HepG2 (cell line): ENCODE data around the gene MCM3. TPM values are rescaled to one million over a fixed set of nuclear protein-coding genes. Genes with fewer than 3 reads are reported as not detected.

Experiments used
- ATF7 ChIP-seq, 2 experiments: fragments of 450-650 bp in 1 of 2; sonication (generic) in 1 of 2; formaldehyde crosslinking in 1 of 2; IDR thresholded peaks; 2 replicates each; pipeline versions ENCODE4 v1.4.0 to v1.6.1; 2016 to 2020; ENCODE audit warnings: antibody characterized with exemption in 1 of 2, mild to moderate bottlenecking in 1 of 2, missing genetic modification reagents in 1 of 2
- EP300 ChIP-seq, 3 experiments: sonication (generic) in 1 of 3; formaldehyde crosslinking in 1 of 3; IDR thresholded peaks; 2 replicates each; pipeline versions ENCODE4 v1.5.1 to v1.6.1; 2011 to 2020; ENCODE audit warnings: low read depth in 2 of 3, low read length in 2 of 3, borderline replicate concordance in 1 of 3, improper control_type of control experiment in 1 of 3, mild to moderate bottlenecking in 1 of 3, missing genetic modification reagents in 1 of 3, moderate library complexity in 1 of 3
- ETV6 ChIP-seq: sonication (generic); formaldehyde crosslinking; conservative IDR thresholded peaks from 2 replicates; pipeline ENCODE4 v1.4.0; 2020; ENCODE audit warnings: missing genetic modification reagents
- IRF2 ChIP-seq: IDR thresholded peaks from 2 replicates; pipeline ENCODE4 v1.6.1; 2018; ENCODE audit warnings: missing genetic modification reagents, missing compliant biosample characterization
- KLF9 ChIP-seq: IDR thresholded peaks from 2 replicates; pipeline ENCODE4 v1.6.1; 2016; ENCODE audit warnings: low read depth
- NCOA2 ChIP-seq: sonication (generic); formaldehyde crosslinking; IDR thresholded peaks from 2 replicates; pipeline ENCODE4 v1.8.0; 2022; ENCODE audit warnings: inconsistent platforms
- RAD21 ChIP-seq: fragments of 450-650 bp; formaldehyde crosslinking; IDR thresholded peaks from 2 replicates; pipeline ENCODE4 v1.5.0; 2020; ENCODE audit warnings: mild to moderate bottlenecking
- SRF ChIP-seq: IDR thresholded peaks from 2 replicates; pipeline ENCODE4 v1.6.1; 2011; ENCODE audit warnings: mild to moderate bottlenecking, low read depth, low read length, moderate library complexity
- SRSF1 ChIP-seq: fragments of 200-400 bp; formaldehyde crosslinking; optimal IDR thresholded peaks from 2 replicates; pipeline ENCODE3; 2017; ENCODE audit warnings: mild to moderate bottlenecking, low read depth, low read length, moderate library complexity
- TGIF2 ChIP-seq: IDR thresholded peaks from 2 replicates; pipeline ENCODE4 v1.6.1; 2016; ENCODE audit warnings: control low read depth, missing compliant biosample characterization
- THAP11 ChIP-seq: IDR thresholded peaks from 2 replicates; pipeline ENCODE4 v1.6.1; 2016; ENCODE audit warnings: missing biosample characterization, missing genetic modification reagents
- XRCC5 ChIP-seq: fragments of 200-400 bp; formaldehyde crosslinking; optimal IDR thresholded peaks from 2 replicates; pipeline ENCODE3; 2017; ENCODE audit warnings: mild to moderate bottlenecking, low read length
- ZBTB42 ChIP-seq: sonication (generic); formaldehyde crosslinking; IDR thresholded peaks from 2 replicates; pipeline ENCODE4 v1.5.0; 2020; ENCODE audit warnings: mild to moderate bottlenecking, missing genetic modification reagents
- ZBTB8A ChIP-seq: sonication (generic); formaldehyde crosslinking; IDR thresholded peaks from 2 replicates; pipeline ENCODE4 v1.4.0; 2020; ENCODE audit warnings: mild to moderate bottlenecking, low read depth, missing genetic modification reagents, borderline replicate concordance
- ZNF317 ChIP-seq: sonication (generic); formaldehyde crosslinking; IDR thresholded peaks from 2 replicates; pipeline ENCODE4 v1.5.0; 2020; ENCODE audit warnings: mild to moderate bottlenecking, missing genetic modification reagents
- ZNF530 ChIP-seq: sonication (generic); formaldehyde crosslinking; IDR thresholded peaks from 2 replicates; pipeline ENCODE4 v1.5.0; 2020; ENCODE audit warnings: low read depth, mild to moderate bottlenecking, missing genetic modification reagents
- ZNF558 ChIP-seq: sonication (generic); formaldehyde crosslinking; IDR thresholded peaks from 2 replicates; pipeline ENCODE4 v1.9.0; 2022; ENCODE audit warnings: mild to moderate bottlenecking, missing genetic modification reagents, borderline replicate concordance
- ZNF660 ChIP-seq: sonication (generic); formaldehyde crosslinking; IDR thresholded peaks from 2 replicates; pipeline ENCODE4 v1.5.1; 2020; ENCODE audit warnings: mild to moderate bottlenecking, low read depth, missing genetic modification reagents, borderline replicate concordance
- polyA plus RNA-seq, 8 experiments: library from polyadenylated mRNA; depleted of rRNA in 3 of 8; stranded (reverse) in 7 of 8; unstranded in 1 of 8; fragments of >200 nt; fragmentation: Illumina TruSeq in 4 of 8; extraction: Trizol in 4 of 8; gene quantifications; 2 replicates each; pipeline versions ENCODE4 v1.2.1 to v1.2.3, GENCODE V29; 2011 to 2016; ENCODE audit warnings: low read depth in 4 of 8, missing spikeins in 1 of 8, mixed read lengths in 1 of 8; ENCODE audit not compliant: insufficient read depth in 1 of 8
- total RNA-seq, 5 experiments: library from RNA; depleted of rRNA; stranded (reverse); fragments of >200 nt; fragmentation: Illumina TruSeq; extraction: Trizol; gene quantifications; 2 replicates each; pipeline ENCODE4 v1.2.3, GENCODE V29; 2016; ENCODE audit warnings: low read depth in 1 of 5
- TF ChIP-seq, protein P1 (sequence below): sonication (generic); formaldehyde crosslinking; IDR thresholded peaks from 2 replicates; pipeline ENCODE4 v1.4.0; 2020; ENCODE audit warnings: mild to moderate bottlenecking, missing genetic modification reagents
- TF ChIP-seq, protein P2 (sequence below): sonication (generic); formaldehyde crosslinking; IDR thresholded peaks from 2 replicates; pipeline ENCODE4 v1.4.0; 2020; ENCODE audit warnings: mild to moderate bottlenecking, missing genetic modification reagents
- TF ChIP-seq, protein P3 (sequence below): IDR thresholded peaks from 2 replicates; pipeline ENCODE4 v1.6.1; 2016; ENCODE audit warnings: mild to moderate bottlenecking, missing biosample characterization, missing genetic modification reagents
- TF ChIP-seq, protein P4 (sequence below): IDR thresholded peaks from 2 replicates; pipeline ENCODE4 v1.6.1; 2012; ENCODE audit warnings: low read length, improper control_type of control experiment

MCM3 gene
- total and polyA plus RNA-seq, 2 of the 13 experiments (the other 11 are each of a cell fraction or from before 2014, with no cell fraction given) = 164 to 288 TPM

DNA sequence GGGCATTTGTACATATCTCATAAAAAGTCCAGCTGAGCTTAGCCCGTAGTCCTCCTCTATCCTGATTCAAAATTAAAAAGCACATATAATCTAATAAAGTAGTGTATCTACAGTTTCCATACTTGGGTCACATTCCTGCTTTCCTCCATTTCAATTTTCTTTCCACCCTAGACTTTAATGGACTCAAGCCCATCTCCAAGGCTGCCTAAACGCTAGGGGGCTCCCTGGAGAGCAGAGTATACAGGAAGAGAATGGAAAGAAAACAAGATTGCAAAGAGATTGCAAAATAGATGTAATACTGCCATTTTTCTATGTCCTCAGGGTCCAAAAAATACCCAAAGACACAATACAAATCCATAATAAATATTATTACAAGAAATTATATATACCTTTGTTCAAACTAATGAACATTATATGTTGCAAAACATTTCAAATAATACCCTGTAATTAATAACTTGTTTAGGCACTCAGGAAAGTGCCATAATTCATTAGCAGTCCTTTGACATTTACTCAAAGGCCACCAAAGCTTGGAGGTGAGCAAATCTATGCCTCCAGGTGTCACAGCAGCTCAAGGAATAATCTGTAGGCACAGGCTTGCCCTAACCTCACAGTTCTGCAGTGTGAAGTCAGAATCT, 2.4 kb upstream of the MCM3 start (continued):
- TF ChIP-seq NCOA2 (CRISPR knock-in tag) (0 out of 2 replicates have a peak, but pooled peaks have one; percentile 46), IRF2 (CRISPR knock-in tag) (peak; percentile 74; the same call in 1 of the 2 replicates), ZBTB8A (CRISPR knock-in tag) (no peak), ZBTB42 (no peak), THAP11 (CRISPR knock-in tag) (peak; percentile 91), ETV6 (CRISPR knock-in tag) (no peak), XRCC5 (peak; percentile 27), ATF7 (IDR thresholded peaks at IDR 0.05) (no peak), ATF7 (CRISPR knock-in tag; IDR thresholded peaks at IDR 0.05) (no peak), TGIF2 (CRISPR knock-in tag) (0 out of 2 replicates have a peak, but pooled peaks have one; percentile 30), SRF (0 out of 2 replicates have a peak, but pooled peaks have one; percentile 22), ZNF317 (CRISPR knock-in tag) (no peak), EP300 (IDR thresholded peaks at IDR 0.05; ENCODE audit: low read depth in 2 of 2, low read length in 2 of 2) (peak in 1 of 2 experiments; percentile 57; a peak in 1 of 4 replicates), EP300 (CRISPR knock-in tag; IDR thresholded peaks at IDR 0.05; ENCODE audit: borderline replicate concordance) (0 out of 2 replicates have a peak, but pooled peaks have one; percentile 9), ZNF660 (no peak), ZNF530 (CRISPR knock-in tag) (no peak), SRSF1 (no peak), KLF9 (no peak), RAD21 (CRISPR knock-in tag) (peak; percentile 90), ZNF558 (CRISPR knock-in tag) (no peak)
- TF ChIP-seq, protein P1, sequence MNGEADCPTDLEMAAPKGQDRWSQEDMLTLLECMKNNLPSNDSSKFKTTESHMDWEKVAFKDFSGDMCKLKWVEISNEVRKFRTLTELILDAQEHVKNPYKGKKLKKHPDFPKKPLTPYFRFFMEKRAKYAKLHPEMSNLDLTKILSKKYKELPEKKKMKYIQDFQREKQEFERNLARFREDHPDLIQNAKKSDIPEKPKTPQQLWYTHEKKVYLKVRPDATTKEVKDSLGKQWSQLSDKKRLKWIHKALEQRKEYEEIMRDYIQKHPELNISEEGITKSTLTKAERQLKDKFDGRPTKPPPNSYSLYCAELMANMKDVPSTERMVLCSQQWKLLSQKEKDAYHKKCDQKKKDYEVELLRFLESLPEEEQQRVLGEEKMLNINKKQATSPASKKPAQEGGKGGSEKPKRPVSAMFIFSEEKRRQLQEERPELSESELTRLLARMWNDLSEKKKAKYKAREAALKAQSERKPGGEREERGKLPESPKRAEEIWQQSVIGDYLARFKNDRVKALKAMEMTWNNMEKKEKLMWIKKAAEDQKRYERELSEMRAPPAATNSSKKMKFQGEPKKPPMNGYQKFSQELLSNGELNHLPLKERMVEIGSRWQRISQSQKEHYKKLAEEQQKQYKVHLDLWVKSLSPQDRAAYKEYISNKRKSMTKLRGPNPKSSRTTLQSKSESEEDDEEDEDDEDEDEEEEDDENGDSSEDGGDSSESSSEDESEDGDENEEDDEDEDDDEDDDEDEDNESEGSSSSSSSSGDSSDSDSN (CRISPR knock-in tag) = 0 out of 2 replicates have a peak, but pooled peaks have one; percentile 26
- TF ChIP-seq, protein P2, sequence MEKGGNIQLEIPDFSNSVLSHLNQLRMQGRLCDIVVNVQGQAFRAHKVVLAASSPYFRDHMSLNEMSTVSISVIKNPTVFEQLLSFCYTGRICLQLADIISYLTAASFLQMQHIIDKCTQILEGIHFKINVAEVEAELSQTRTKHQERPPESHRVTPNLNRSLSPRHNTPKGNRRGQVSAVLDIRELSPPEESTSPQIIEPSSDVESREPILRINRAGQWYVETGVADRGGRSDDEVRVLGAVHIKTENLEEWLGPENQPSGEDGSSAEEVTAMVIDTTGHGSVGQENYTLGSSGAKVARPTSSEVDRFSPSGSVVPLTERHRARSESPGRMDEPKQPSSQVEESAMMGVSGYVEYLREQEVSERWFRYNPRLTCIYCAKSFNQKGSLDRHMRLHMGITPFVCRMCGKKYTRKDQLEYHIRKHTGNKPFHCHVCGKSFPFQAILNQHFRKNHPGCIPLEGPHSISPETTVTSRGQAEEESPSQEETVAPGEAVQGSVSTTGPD (CRISPR knock-in tag) = no peak
- TF ChIP-seq, protein P3, sequence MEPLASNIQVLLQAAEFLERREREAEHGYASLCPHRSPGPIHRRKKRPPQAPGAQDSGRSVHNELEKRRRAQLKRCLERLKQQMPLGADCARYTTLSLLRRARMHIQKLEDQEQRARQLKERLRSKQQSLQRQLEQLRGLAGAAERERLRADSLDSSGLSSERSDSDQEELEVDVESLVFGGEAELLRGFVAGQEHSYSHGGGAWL (CRISPR knock-in tag) = no peak
- TF ChIP-seq, protein P4, sequence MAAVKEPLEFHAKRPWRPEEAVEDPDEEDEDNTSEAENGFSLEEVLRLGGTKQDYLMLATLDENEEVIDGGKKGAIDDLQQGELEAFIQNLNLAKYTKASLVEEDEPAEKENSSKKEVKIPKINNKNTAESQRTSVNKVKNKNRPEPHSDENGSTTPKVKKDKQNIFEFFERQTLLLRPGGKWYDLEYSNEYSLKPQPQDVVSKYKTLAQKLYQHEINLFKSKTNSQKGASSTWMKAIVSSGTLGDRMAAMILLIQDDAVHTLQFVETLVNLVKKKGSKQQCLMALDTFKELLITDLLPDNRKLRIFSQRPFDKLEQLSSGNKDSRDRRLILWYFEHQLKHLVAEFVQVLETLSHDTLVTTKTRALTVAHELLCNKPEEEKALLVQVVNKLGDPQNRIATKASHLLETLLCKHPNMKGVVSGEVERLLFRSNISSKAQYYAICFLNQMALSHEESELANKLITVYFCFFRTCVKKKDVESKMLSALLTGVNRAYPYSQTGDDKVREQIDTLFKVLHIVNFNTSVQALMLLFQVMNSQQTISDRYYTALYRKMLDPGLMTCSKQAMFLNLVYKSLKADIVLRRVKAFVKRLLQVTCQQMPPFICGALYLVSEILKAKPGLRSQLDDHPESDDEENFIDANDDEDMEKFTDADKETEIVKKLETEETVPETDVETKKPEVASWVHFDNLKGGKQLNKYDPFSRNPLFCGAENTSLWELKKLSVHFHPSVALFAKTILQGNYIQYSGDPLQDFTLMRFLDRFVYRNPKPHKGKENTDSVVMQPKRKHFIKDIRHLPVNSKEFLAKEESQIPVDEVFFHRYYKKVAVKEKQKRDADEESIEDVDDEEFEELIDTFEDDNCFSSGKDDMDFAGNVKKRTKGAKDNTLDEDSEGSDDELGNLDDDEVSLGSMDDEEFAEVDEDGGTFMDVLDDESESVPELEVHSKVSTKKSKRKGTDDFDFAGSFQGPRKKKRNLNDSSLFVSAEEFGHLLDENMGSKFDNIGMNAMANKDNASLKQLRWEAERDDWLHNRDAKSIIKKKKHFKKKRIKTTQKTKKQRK = no peak
